PC-9 (cell line): ENCODE results near the gene PIK3IP1.

Experiments
- CTCF ChIP-seq: fragments of 200-600 bp; sonication (generic); conservative IDR thresholded peaks from 2 replicates; pipeline ENCODE4 v1.6.1; 2017; ENCODE audit warnings: mixed run types, antibody characterized with exemption, mild to moderate bottlenecking, moderate library complexity
- EZH2 ChIP-seq: fragments of 200-600 bp; sonication (generic); IDR thresholded peaks from 2 replicates; pipeline ENCODE4 v1.8.0; 2017; ENCODE audit warnings: antibody characterized with exemption, low read depth

- TF ChIP-seq CTCF (peak; percentile 14; the same call in 1 of the 2 replicates), EZH2 (no peak)
Measured at GRCh38 chr22:31243339-31244045, 48.8 kb downstream of the PIK3IP1 start.
